Thoracic aorta (tissue), 2 donors: Measurements from ENCODE around the gene ACTN4. TPM values are rescaled to one million over a fixed set of nuclear protein-coding genes. Genes with fewer than 3 reads are reported as not detected.

Experiments
- ATAC-seq: fragments of 150-250 bp; one replicate; pipeline ENCODE4 v1.8.0; 2017; ENCODE audit warnings: low read depth; ENCODE audit not compliant: insufficient number of reproducible peaks, low FRiP score
- DNase-seq: peaks from one replicate; pipeline ENCODE4 v3.0.0-alpha.2; 2020; ENCODE audit warnings: low spot score
- H3K27ac ChIP-seq, 2 donors: fragments of 200-600 bp; sonication (generic); 1 replicate in 1 of 2; 2 replicates in 1 of 2; pipeline ENCODE4 v1.5.1; 2016; ENCODE audit warnings: mild to moderate bottlenecking in 2 of 2, moderate library complexity in 2 of 2
- H3K27me3 ChIP-seq: fragments of 200-600 bp; sonication (generic); replicated peaks from 2 replicates; pipeline ENCODE4 v1.6.0; 2016; ENCODE audit warnings: mild to moderate bottlenecking; ENCODE audit not compliant: insufficient read depth
- H3K36me3 ChIP-seq: fragments of 200-600 bp; sonication (generic); one replicate; pipeline ENCODE4 v1.5.1; 2016
- H3K4me1 ChIP-seq, 2 donors: fragments of 200-600 bp; sonication (generic); 1 replicate in 1 of 2; 2 replicates in 1 of 2; pipeline versions ENCODE4 v1.5.1 to v1.6.0; 2016; ENCODE audit warnings: low read depth in 2 of 2, mild to moderate bottlenecking in 1 of 2; ENCODE audit not compliant: control insufficient read depth in 1 of 2
- H3K4me3 ChIP-seq: fragments of 200-600 bp; sonication (generic); 2 replicates; pipeline ENCODE4 v1.5.1; 2016; ENCODE audit warnings: mild to moderate bottlenecking
- H3K9me3 ChIP-seq: fragments of 200-600 bp; sonication (generic); 2 replicates; pipeline ENCODE4 v1.5.1; 2016
- CTCF ChIP-seq: fragments of 200-600 bp; sonication (generic); IDR thresholded peaks from one replicate; pipeline ENCODE4 v1.5.1; 2019; ENCODE audit warnings: antibody characterized with exemption
- total RNA-seq, 2 donors: library from RNA; depleted of rRNA; stranded (reverse); fragments of >200 nt; gene quantifications; one replicate each; pipeline versions ENCODE4 v1.1.0 to v1.2.3, GENCODE V29; 2016

The ACTN4 gene
- total RNA-seq, 2 donors from 2014 or later = 668 to 1,387 TPM

- Histone ChIP-seq H3K36me3 (no peaks in the 10 kb centered on the region), H3K4me3 (peak overlapping the region; percentile 60), H3K4me1 (peaks cover 82 to 98% of the 10 kb centered on the region in 2 donors), H3K27ac (peak overlapping the region; percentile 99 to 100), H3K9me3 (no peaks in the 10 kb centered on the region), H3K27me3 (no peaks in the 10 kb centered on the region)
- ATAC-seq = peak; percentile 56
- no peak for TF ChIP-seq CTCF
- no peak for DNase-seq
Measured at GRCh38 chr19:38658462-38659306, 11.2 kb downstream of the ACTN4 start.

- Histone ChIP-seq H3K4me3 (no peak overlapping the region), H3K27me3 (no peaks in the 10 kb centered on the region), H3K27ac (peak overlapping the region; percentile 99 to 100), H3K36me3 (no peaks in the 10 kb centered on the region), H3K9me3 (no peaks in the 10 kb centered on the region), H3K4me1 (peaks cover 82 to 98% of the 10 kb centered on the region in 2 donors)
- no peak for ATAC-seq
- TF ChIP-seq CTCF = no peak
- no peak for DNase-seq
Measured at GRCh38 chr19:38660724-38661123, 13.3 kb downstream of the ACTN4 start.

GRCh38 chr19:38661136-38661535 is 13.7 kb downstream of the ACTN4 start:
- Histone ChIP-seq H3K27ac (peak overlapping the region; percentile 99 to 100), H3K27me3 (no peaks in the 10 kb centered on the region), H3K4me1 (peaks cover 81 to 98% of the 10 kb centered on the region in 2 donors), H3K36me3 (no peaks in the 10 kb centered on the region), H3K9me3 (no peaks in the 10 kb centered on the region), H3K4me3 (no peak overlapping the region)
- ATAC-seq = no peak
- no peak for DNase-seq
- TF ChIP-seq CTCF = no peak

GRCh38 chr19:38661996-38662395 is 14.5 kb downstream of the ACTN4 start:
- H3K36me3 ChIP-seq = no peaks in the 10 kb centered on the region
- DNase-seq (no peak), ATAC-seq (no peak)
- peak overlapping the region; percentile 3 for H3K4me3 ChIP-seq
- no peaks in the 10 kb centered on the region for H3K9me3 ChIP-seq
- no peak for TF ChIP-seq CTCF
- H3K27me3 ChIP-seq = no peaks in the 10 kb centered on the region
- peak overlapping the region; percentile 99 to 100 for H3K27ac ChIP-seq
- peaks cover 81 to 98% of the 10 kb centered on the region in 2 donors for H3K4me1 ChIP-seq

- H3K4me1 ChIP-seq = peaks cover 81 to 98% of the 10 kb centered on the region in 2 donors
- TF ChIP-seq CTCF = no peak
Measured at GRCh38 chr19:38662537-38663155, 15.2 kb downstream of the ACTN4 start.

More at GRCh38 chr19:38662537-38663155, 15.2 kb downstream of the ACTN4 start:
- Histone ChIP-seq H3K4me3 (peak overlapping the region; percentile 56), H3K36me3 (no peaks in the 10 kb centered on the region), H3K27me3 (no peaks in the 10 kb centered on the region), H3K9me3 (no peaks in the 10 kb centered on the region), H3K27ac (peak overlapping the region; percentile 99 to 100)
- DNase-seq (no peak), ATAC-seq (no peak)
